ENCODE measurements around the gene GPC5.
"Not testable (repeated sequence)": the region's sequence is repeated elsewhere in the genome, so short reads cannot be mapped to it uniquely, and the experiment has no call there.

Gene GPC5

GRCh38 chr13:92806215-92806614, 1407.8 kb downstream of the GPC5 start:
- peak; percentile 44 for FAIRE-seq

GRCh38 chr13:92807353-92807752, 1408.9 kb downstream of the GPC5 start:
- DNase-seq (ENCODE audit: low spot score) (no peak), FAIRE-seq (no peak)

More at GRCh38 chr13:92806215-92806614, 1407.8 kb downstream of the GPC5 start:
- peak; percentile 30 for DNase-seq (ENCODE audit: low spot score)

- no peak for DNase-seq (ENCODE audit: low spot score)
- FAIRE-seq, result no peak
Measured at GRCh38 chr13:92807966-92808365, 1409.5 kb downstream of the GPC5 start.

GRCh38 chr13:92821324-92821723, 1422.9 kb downstream of the GPC5 start:
- DNase-seq (ENCODE audit: low spot score), result no peak
- FAIRE-seq, result no peak

- FAIRE-seq, result no peak
- no peak for DNase-seq (ENCODE audit: low spot score)
Measured at GRCh38 chr13:92823059-92823458, 1424.6 kb downstream of the GPC5 start.

- no peak for FAIRE-seq
Measured at GRCh38 chr13:92825938-92826596, 1427.6 kb downstream of the GPC5 start.

GRCh38 chr13:92827503-92827902, 1429.1 kb downstream of the GPC5 start:
- no peak for FAIRE-seq
- no peak for DNase-seq (ENCODE audit: low spot score)

More at GRCh38 chr13:92825938-92826596, 1427.6 kb downstream of the GPC5 start:
- no peak for DNase-seq (ENCODE audit: low spot score)

GRCh38 chr13:92829930-92830329, 1431.5 kb downstream of the GPC5 start:
- FAIRE-seq (no peak), DNase-seq (ENCODE audit: low spot score) (no peak)

- FAIRE-seq (no peak), DNase-seq (ENCODE audit: low spot score) (no peak)
Measured at GRCh38 chr13:92830821-92831220, 1432.4 kb downstream of the GPC5 start.

GRCh38 chr13:92833071-92833470, 1434.7 kb downstream of the GPC5 start:
- FAIRE-seq (no peak), DNase-seq (ENCODE audit: low spot score) (no peak)

GRCh38 chr13:92836171-92836570, 1437.8 kb downstream of the GPC5 start:
- FAIRE-seq (peak; percentile 18), DNase-seq (ENCODE audit: low spot score) (no peak)

- peak; percentile 95 for DNase-seq (ENCODE audit: low spot score)
- FAIRE-seq, result peak; percentile 99
Measured at GRCh38 chr13:92838786-92839185, 1440.4 kb downstream of the GPC5 start.

GRCh38 chr13:92842145-92842544, 1443.7 kb downstream of the GPC5 start:
- FAIRE-seq (peak; percentile 89), DNase-seq (ENCODE audit: low spot score) (peak; percentile 87)

- peak; percentile 81 for DNase-seq (ENCODE audit: low spot score)
- peak; percentile 97 for FAIRE-seq
Measured at GRCh38 chr13:92843549-92843948, 1445.1 kb downstream of the GPC5 start.

GRCh38 chr13:92849381-92849780, 1451.0 kb downstream of the GPC5 start:
- DNase-seq (ENCODE audit: low spot score) (peak; percentile 34), FAIRE-seq (peak; percentile 96)

- no peak for DNase-seq (ENCODE audit: low spot score)
- FAIRE-seq, result no peak
Measured at GRCh38 chr13:92864584-92865284, 1466.3 kb downstream of the GPC5 start.

GRCh38 chr13:92873029-92873428, 1474.6 kb downstream of the GPC5 start:
- DNase-seq (ENCODE audit: low spot score), result no peak
- no peak for FAIRE-seq

GRCh38 chr13:92886535-92887077, 1488.2 kb downstream of the GPC5 start:
- FAIRE-seq (no peak), DNase-seq (ENCODE audit: low spot score) (no peak)

- FAIRE-seq (no peak), DNase-seq (ENCODE audit: low spot score) (no peak)
Measured at GRCh38 chr13:92894447-92894846, 1496.0 kb downstream of the GPC5 start.

- FAIRE-seq, result no peak
- no peak for DNase-seq (ENCODE audit: low spot score)
Measured at GRCh38 chr13:92896842-92897241, 1498.4 kb downstream of the GPC5 start.

- not testable (repeated sequence) for FAIRE-seq; DNase-seq (ENCODE audit: low spot score)
Measured at GRCh38 chr13:92898946-92899345, 1500.5 kb downstream of the GPC5 start.

- DNase-seq (ENCODE audit: low spot score) (no peak), FAIRE-seq (no peak)
Measured at GRCh38 chr13:92900446-92900845, 1502.0 kb downstream of the GPC5 start.

GRCh38 chr13:92901739-92902138, 1503.3 kb downstream of the GPC5 start:
- FAIRE-seq, result no peak
- DNase-seq (ENCODE audit: low spot score), result no peak
